Measurements from ENCODE around the gene NEURL1B. TPM values are rescaled to one million over a fixed set of nuclear protein-coding genes. Genes with fewer than 3 reads are reported as not detected.
A peak's percentile ranks its signal among the peaks of the same experiment; 100 is the strongest.

Gene NEURL1B
- total RNA-seq, 1 donor from 2014 or later: 6.1 TPM

DNA sequence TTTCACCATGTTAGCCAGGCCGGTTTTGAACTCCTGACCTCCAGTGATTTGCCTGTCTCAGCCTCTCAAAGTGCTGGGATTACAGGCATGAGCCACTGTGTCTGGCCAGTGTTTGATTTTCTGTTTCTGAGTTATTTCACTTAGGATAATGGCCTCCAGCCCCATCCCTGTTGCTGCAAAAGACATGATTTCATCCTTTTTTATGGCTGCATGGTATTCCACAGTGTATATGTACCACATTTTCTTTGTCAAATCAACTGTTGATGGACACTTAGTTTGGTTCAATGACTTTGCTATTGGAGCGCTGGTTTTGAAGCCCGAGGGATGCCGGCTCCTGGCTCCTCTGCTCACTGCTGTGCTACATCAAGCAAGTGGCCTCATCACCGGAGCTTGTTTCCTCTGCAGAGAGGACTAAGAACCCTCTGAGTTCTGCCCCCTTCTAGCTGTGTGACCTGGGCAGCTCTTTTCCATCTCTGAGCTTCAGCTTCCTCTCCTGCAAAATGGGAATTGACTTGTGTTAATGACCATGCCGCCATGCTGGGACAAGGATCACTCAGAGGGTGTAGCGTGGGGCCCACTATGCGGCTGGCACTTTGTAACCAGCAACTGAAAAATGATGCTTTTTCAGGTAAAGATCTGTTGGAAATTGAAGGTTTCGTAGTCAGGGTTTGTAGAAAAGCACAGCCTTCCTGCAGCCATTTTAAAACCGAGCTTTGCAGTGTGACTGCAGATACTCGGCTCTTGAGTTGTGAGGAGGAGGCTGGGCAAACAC, 4.6 kb upstream of the NEURL1B start:
- no peaks in the 10 kb centered on the region for H3K9me3 Mint-ChIP-seq
- peaks cover 5% of the 10 kb centered on the region for H3K4me1 Mint-ChIP-seq
- no peaks in the 10 kb centered on the region for H3K36me3 Mint-ChIP-seq (ENCODE audit: low read depth)
- H3K27me3 Mint-ChIP-seq (ENCODE audit: low read depth): peaks cover 11% of the 10 kb centered on the region
- TF ChIP-seq, protein P1, sequence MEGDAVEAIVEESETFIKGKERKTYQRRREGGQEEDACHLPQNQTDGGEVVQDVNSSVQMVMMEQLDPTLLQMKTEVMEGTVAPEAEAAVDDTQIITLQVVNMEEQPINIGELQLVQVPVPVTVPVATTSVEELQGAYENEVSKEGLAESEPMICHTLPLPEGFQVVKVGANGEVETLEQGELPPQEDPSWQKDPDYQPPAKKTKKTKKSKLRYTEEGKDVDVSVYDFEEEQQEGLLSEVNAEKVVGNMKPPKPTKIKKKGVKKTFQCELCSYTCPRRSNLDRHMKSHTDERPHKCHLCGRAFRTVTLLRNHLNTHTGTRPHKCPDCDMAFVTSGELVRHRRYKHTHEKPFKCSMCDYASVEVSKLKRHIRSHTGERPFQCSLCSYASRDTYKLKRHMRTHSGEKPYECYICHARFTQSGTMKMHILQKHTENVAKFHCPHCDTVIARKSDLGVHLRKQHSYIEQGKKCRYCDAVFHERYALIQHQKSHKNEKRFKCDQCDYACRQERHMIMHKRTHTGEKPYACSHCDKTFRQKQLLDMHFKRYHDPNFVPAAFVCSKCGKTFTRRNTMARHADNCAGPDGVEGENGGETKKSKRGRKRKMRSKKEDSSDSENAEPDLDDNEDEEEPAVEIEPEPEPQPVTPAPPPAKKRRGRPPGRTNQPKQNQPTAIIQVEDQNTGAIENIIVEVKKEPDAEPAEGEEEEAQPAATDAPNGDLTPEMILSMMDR (conservative IDR thresholded peaks at IDR 0.05): no peak
- no peak overlapping the region for H3K27ac Mint-ChIP-seq (ENCODE audit: unreplicated experiment)
- no peak overlapping the region for H3K4me3 Mint-ChIP-seq
- no peak for DNase-seq (ENCODE audit: low read depth, low spot score)

DNA sequence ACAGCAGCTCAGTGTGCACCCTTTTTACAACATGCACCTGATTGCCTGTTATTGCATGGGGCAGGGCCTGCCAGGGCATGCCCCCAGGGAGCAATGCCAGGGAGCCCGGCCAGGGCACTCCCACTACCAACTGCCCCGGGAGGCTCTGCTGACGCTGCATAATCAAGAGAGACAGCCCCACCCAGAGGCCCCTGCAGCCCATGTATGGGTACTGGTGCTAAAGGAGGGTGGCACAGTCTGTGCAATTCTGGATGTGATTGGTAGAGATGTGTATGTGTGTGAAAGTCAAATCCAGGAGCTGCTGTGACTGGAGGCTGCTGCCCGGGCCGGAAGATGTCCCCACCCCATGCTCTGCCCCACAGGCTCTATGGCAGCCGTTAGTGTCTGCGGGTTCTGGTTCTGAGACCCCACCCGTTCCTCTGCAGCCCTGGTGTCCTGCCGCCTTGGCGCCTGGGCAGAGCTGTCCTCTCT, 3.9 kb upstream of the NEURL1B start:
- Mint-ChIP-seq H3K9me3 (no peaks in the 10 kb centered on the region), H3K36me3 (ENCODE audit: low read depth) (no peaks in the 10 kb centered on the region), H3K4me1 (peaks cover 8% of the 10 kb centered on the region), H3K4me3 (no peak overlapping the region), H3K27ac (ENCODE audit: unreplicated experiment) (no peak overlapping the region), H3K27me3 (ENCODE audit: low read depth) (peaks cover 13% of the 10 kb centered on the region)
- no peak for DNase-seq (ENCODE audit: low read depth, low spot score)
- TF ChIP-seq, protein P1 (conservative IDR thresholded peaks at IDR 0.05): no peak

DNA sequence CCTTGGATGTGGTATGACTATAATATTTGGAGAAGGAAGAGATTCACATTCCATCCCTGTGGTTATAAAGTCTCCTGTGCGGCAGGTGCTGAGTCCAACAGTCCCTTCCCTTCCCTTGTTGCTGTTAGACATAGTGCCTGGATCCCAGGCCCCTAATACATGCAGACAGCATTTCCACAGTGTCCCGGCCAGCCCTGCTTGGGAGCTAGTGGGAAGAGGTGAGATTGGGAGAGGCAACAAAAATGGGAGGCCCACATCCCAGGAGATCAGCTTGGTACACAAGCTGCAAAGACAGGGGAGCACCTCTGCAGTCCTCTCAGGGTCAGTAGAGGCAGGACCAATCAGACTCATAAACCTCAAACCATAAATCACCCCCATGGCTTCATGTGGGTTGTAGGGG, 3.3 kb upstream of the NEURL1B start:
- Mint-ChIP-seq H3K4me1 (peaks cover 13% of the 10 kb centered on the region), H3K9me3 (no peaks in the 10 kb centered on the region), H3K36me3 (ENCODE audit: low read depth) (no peaks in the 10 kb centered on the region), H3K27me3 (ENCODE audit: low read depth) (peaks cover 18% of the 10 kb centered on the region), H3K4me3 (peak overlapping the region; percentile 56), H3K27ac (ENCODE audit: unreplicated experiment) (no peak overlapping the region)
- no peak for DNase-seq (ENCODE audit: low read depth, low spot score)
- TF ChIP-seq, protein P1 (conservative IDR thresholded peaks at IDR 0.05): no peak

DNA sequence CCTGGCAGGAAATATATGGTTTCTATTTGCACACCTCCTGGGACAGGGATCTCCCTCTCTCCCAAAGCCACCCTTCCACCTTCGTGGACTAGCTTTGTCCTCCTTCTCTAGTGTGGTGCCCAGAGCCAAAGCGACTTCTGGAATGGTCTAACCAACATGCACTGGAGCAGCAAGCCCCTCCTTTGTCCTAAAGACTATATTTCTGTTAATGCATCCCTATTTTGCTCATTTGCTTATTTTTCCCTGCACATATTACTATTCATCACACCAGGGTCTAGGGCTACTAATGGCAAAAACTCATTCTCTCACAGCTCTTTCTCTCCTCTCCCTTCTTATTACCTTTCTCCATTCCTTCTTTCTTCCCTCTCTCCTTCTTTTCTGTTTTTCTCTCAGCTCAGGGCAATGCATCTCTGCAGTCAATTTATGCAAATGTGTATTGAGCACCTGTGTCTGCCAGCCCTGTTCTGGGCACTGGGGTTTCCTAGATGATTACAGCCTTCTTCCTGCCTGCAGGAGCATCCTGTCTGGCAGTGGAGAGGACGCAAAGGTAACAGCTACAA, 2.8 kb upstream of the NEURL1B start:
- Mint-ChIP-seq H3K27ac (ENCODE audit: unreplicated experiment) (no peak overlapping the region), H3K9me3 (no peaks in the 10 kb centered on the region), H3K4me3 (peak overlapping the region; percentile 25), H3K27me3 (ENCODE audit: low read depth) (peaks cover 22% of the 10 kb centered on the region), H3K4me1 (peaks cover 17% of the 10 kb centered on the region), H3K36me3 (ENCODE audit: low read depth) (no peaks in the 10 kb centered on the region)
- DNase-seq (ENCODE audit: low read depth, low spot score): no peak
- TF ChIP-seq, protein P1 (conservative IDR thresholded peaks at IDR 0.05): no peak

DNA sequence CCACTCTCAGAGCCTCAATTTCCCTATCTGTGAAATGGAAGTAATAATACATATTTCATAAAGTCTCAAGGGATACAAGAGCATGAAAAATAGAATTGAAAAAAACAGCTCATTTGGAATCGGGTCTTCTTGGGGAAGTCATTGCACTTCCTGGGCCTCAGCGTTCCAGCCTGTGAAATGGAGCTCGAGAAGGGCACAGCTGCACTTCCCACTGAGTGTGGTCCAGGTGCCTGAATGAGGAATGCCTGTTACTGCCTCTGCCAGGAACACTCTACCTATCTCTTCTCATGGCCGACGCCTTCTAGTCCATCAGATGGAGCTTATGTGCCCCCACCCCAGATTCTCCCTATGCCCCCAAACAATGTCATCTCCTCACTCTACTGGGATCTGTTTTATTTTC, 924 bp upstream of the NEURL1B start:
- TF ChIP-seq, protein P1 (conservative IDR thresholded peaks at IDR 0.05): no peak
- Mint-ChIP-seq H3K4me1 (peaks cover 19% of the 10 kb centered on the region), H3K27ac (ENCODE audit: unreplicated experiment) (no peak overlapping the region), H3K9me3 (no peaks in the 10 kb centered on the region), H3K36me3 (ENCODE audit: low read depth) (no peaks in the 10 kb centered on the region), H3K27me3 (ENCODE audit: low read depth) (peaks cover 25% of the 10 kb centered on the region), H3K4me3 (peak overlapping the region; percentile 69)
- DNase-seq (ENCODE audit: low read depth, low spot score): no peak
